Medulla oblongata (tissue), 1 donor: Measurements from ENCODE around the gene PPP6C.
A peak's percentile ranks its signal among the peaks of the same experiment; 100 is the strongest.
"Not testable (repeated sequence)": the region's sequence is repeated elsewhere in the genome, so short reads cannot be mapped to it uniquely, and the experiment has no call there.

ENCODE experiments used
- DNase-seq: peaks from one replicate; pipeline ENCODE4 v3.0.0-alpha.2; 2015; ENCODE audit errors: extremely low spot score

Gene PPP6C

GRCh38 chr9:125189361-125190289 is at the start of gene PPP6C:
Gene PPP6C, minus strand, starts transcription at chr9:125189803. Its CDS starts 85 bp downstream, at chr9:125189718.
- DNase-seq: peak; percentile 97

- no peak for DNase-seq
Observed at GRCh38 chr9:125238915-125239446, 49.4 kb upstream of the PPP6C start.

- DNase-seq: no peak
Observed at GRCh38 chr9:125238127-125238914, 48.7 kb upstream of the PPP6C start.

- not testable (repeated sequence) for DNase-seq
Observed at GRCh38 chr9:125236520-125237159, 47.0 kb upstream of the PPP6C start.

- no peak for DNase-seq
Observed at GRCh38 chr9:125235804-125236519, 46.4 kb upstream of the PPP6C start.

GRCh38 chr9:125234099-125234498 is 44.5 kb upstream of the PPP6C start:
- not testable (repeated sequence) for DNase-seq

GRCh38 chr9:125233678-125234077 is 44.1 kb upstream of the PPP6C start:
- no peak for DNase-seq

GRCh38 chr9:125227761-125228160 is 38.2 kb upstream of the PPP6C start:
- DNase-seq: peak; percentile 28

GRCh38 chr9:125224858-125225257 is 35.3 kb upstream of the PPP6C start:
- DNase-seq: not testable (repeated sequence)

GRCh38 chr9:125218621-125219020 is 29.0 kb upstream of the PPP6C start:
- no peak for DNase-seq

- no peak for DNase-seq
Observed at GRCh38 chr9:125214186-125214585, 24.6 kb upstream of the PPP6C start.

GRCh38 chr9:125204477-125204876 is 14.9 kb upstream of the PPP6C start:
- no peak for DNase-seq

- DNase-seq: no peak
Observed at GRCh38 chr9:125202846-125203618, 13.4 kb upstream of the PPP6C start.

GRCh38 chr9:125200216-125201047 is 10.8 kb upstream of the PPP6C start, which contains the start of gene RABEPK:
Gene RABEPK, plus strand, starts transcription at chr9:125200542. Its CDS starts 2,472 bp downstream, at chr9:125203014.
- peak; percentile 97 for DNase-seq

- not testable (repeated sequence) for DNase-seq
Observed at GRCh38 chr9:125195591-125195990, 6.0 kb upstream of the PPP6C start.

- not testable (repeated sequence) for DNase-seq
Observed at GRCh38 chr9:125194466-125194865, 4.9 kb upstream of the PPP6C start.

- DNase-seq: no peak
Observed at GRCh38 chr9:125190361-125190801, 778 bp upstream of the PPP6C start.

- DNase-seq: no peak
Observed at GRCh38 chr9:125189011-125189360, 617 bp downstream of the PPP6C start.

- no peak for DNase-seq
Observed at GRCh38 chr9:125183561-125183960, 6.0 kb downstream of the PPP6C start.
